Breast epithelium (tissue), 4 donors: ENCODE results near the gene KRT40. TPM values are rescaled to one million over a fixed set of nuclear protein-coding genes. Genes with fewer than 3 reads are reported as not detected.

Experiments used
- DNase-seq, 2 donors: peaks; one replicate each; pipeline ENCODE4 v3.0.0-alpha.2; 2019; ENCODE audit warnings: low spot score in 2 of 2
- H3K27ac ChIP-seq, 2 donors: fragments of 200-600 bp; sonication (generic) in 1 of 2; one replicate each; pipeline ENCODE4 v1.5.1; 2016 to 2019; ENCODE audit warnings: mild to moderate bottlenecking in 1 of 2
- H3K27me3 ChIP-seq, 2 donors: fragments of 200-600 bp; sonication (generic) in 1 of 2; one replicate each; pipeline versions ENCODE4 v1.5.1 to v1.6.0; 2017 to 2019; ENCODE audit warnings: control low read depth in 1 of 2, mild to moderate bottlenecking in 1 of 2
- H3K36me3 ChIP-seq: fragments of 200-600 bp; one replicate; pipeline ENCODE4 v1.5.1; 2019
- H3K4me1 ChIP-seq, 2 donors: fragments of 200-600 bp; sonication (generic); one replicate each; pipeline ENCODE4 v1.5.1; 2016 to 2019; ENCODE audit warnings: control low read depth in 1 of 2
- H3K4me3 ChIP-seq, 3 donors: fragments of 200-600 bp; sonication (generic); 1 replicate in 2 of 3; 2 replicates in 1 of 3; pipeline ENCODE4 v1.5.1; 2016 to 2019; ENCODE audit warnings: mild to moderate bottlenecking in 3 of 3, moderate library complexity in 2 of 3
- H3K9me3 ChIP-seq, 2 donors: fragments of 200-600 bp; sonication (generic) in 1 of 2; one replicate each; pipeline ENCODE4 v1.5.1; 2016 to 2019; ENCODE audit warnings: control low read depth in 1 of 2
- POLR2A ChIP-seq: fragments of 450-650 bp; IDR thresholded peaks from one replicate; pipeline ENCODE4 v1.6.1; 2016; ENCODE audit warnings: antibody characterized with exemption, mild to moderate bottlenecking, moderate library complexity
- POLR2AphosphoS5 ChIP-seq, 3 donors: sonication (generic); formaldehyde crosslinking; IDR thresholded peaks; one replicate each; pipeline ENCODE4 v1.6.1; 2017; ENCODE audit warnings: antibody characterized with exemption in 3 of 3
- intact Hi-C: fragments of 100-400 bp; cut with DNase I; formaldehyde crosslinking; loops from one replicate; pipeline ENCODE4 v1.15.1; 2023; ENCODE audit warnings: low total_unique reads
- total RNA-seq, 3 donors: library from RNA; depleted of rRNA; stranded (reverse); fragments of >200 nt; gene quantifications; one replicate each; pipeline ENCODE4 v1.1.0, GENCODE V29; 2016
- TF ChIP-seq, protein P1 (sequence below), 3 donors: fragments of 450-650 bp; IDR thresholded peaks; one replicate each; pipeline ENCODE4 v1.5.1; 2016 to 2017; ENCODE audit warnings: antibody characterized with exemption in 3 of 3, mild to moderate bottlenecking in 3 of 3, moderate library complexity in 3 of 3

Gene KRT40
- total RNA-seq: under 1 TPM in 1 of 3 donors, not detected in 2; 0.29 TPM

DNA sequence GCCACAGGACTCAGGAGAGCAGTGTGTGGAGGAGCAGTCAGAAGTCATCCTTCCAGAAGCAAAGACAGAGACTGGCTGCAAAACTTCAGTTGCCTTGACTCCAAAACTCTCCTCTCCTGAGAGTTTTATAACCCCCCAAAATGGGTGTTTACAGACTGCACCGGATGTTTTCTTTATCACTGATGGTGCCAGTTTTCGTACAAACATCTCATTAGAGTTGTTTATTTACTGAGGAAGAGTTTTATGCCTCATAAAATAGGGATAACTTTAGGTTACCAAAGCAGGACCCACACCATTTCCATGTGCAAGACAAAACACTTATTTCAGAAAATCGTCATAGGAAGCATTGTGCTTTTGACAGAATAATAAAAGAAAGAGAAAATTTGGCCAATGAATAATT is at the start of gene KRT40:
KRT40 (minus strand) TSS at position 101 of the 400 bp plus-strand sequence; CDS start at position 48, 53 bp downstream.
- no peaks in the 10 kb centered on the region for H3K27me3 ChIP-seq
- no peak within 1 kb of the TSS for H3K27ac ChIP-seq
- no peaks in the 10 kb centered on the region for H3K36me3 ChIP-seq
- no peak within 1 kb of the TSS for H3K4me3 ChIP-seq
- no peaks in the 10 kb centered on the region for H3K9me3 ChIP-seq
- intact Hi-C loops: loop anchor here (5.0 kb wide), 1 partner anchor 118 kb away; the partner anchor contains the start of gene KRTAP4-16
- H3K4me1 ChIP-seq: no peaks in the 10 kb centered on the region
- TF ChIP-seq, protein P1, sequence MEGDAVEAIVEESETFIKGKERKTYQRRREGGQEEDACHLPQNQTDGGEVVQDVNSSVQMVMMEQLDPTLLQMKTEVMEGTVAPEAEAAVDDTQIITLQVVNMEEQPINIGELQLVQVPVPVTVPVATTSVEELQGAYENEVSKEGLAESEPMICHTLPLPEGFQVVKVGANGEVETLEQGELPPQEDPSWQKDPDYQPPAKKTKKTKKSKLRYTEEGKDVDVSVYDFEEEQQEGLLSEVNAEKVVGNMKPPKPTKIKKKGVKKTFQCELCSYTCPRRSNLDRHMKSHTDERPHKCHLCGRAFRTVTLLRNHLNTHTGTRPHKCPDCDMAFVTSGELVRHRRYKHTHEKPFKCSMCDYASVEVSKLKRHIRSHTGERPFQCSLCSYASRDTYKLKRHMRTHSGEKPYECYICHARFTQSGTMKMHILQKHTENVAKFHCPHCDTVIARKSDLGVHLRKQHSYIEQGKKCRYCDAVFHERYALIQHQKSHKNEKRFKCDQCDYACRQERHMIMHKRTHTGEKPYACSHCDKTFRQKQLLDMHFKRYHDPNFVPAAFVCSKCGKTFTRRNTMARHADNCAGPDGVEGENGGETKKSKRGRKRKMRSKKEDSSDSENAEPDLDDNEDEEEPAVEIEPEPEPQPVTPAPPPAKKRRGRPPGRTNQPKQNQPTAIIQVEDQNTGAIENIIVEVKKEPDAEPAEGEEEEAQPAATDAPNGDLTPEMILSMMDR (IDR thresholded peaks at IDR 0.05): no peak
- TF ChIP-seq POLR2A: no peak
- no peak for TF ChIP-seq POLR2AphosphoS5 (IDR thresholded peaks at IDR 0.05)
- DNase-seq: no peak

DNA sequence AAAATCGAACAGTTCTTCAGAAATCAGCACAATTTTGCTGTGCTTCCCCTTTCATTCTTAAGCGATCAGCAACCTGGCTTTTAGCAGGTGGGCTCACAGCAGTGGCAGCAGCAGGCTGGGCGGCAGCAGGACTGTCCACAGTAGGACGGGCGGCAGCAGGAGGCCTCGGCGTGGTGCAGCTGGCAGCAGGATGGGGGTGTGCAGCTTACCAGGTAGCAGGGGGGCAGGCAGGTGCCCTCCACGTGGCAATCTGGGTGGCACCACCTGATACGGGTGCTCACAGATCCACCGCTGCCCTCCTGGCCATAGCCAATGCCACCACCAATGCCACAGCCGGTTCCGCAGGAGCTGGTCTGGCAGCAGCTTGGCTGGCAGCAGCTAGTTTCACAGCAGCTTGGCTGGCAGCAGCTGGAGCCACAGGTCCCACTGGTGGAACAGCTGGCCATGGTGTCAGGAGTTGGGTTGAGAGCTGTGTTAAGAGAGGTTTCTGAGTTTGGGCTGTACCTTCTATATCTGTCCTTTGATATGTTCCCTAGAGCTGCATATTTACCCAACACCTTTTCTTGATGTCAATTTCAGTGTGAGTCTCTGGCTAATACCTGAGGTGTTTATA is 45.6 kb upstream of the KRT40 start, which contains the start of gene KRTAP1-4:
KRTAP1-4 (minus strand) TSS at position 563 of the 613 bp plus-strand sequence; CDS start at position 446, 117 bp downstream.
- Histone ChIP-seq H3K4me1 (no peaks in the 10 kb centered on the region), H3K36me3 (no peaks in the 10 kb centered on the region), H3K9me3 (no peaks in the 10 kb centered on the region), H3K27ac (no peak within 1 kb of the TSS), H3K4me3 (no peak within 1 kb of the TSS), H3K27me3 (no peaks in the 10 kb centered on the region)
- DNase-seq: no peak
- TF ChIP-seq POLR2AphosphoS5 (IDR thresholded peaks at IDR 0.05) (no peak), POLR2A (no peak)
- TF ChIP-seq, protein P1 (IDR thresholded peaks at IDR 0.05): no peak
- intact Hi-C loops: no loop called here

DNA sequence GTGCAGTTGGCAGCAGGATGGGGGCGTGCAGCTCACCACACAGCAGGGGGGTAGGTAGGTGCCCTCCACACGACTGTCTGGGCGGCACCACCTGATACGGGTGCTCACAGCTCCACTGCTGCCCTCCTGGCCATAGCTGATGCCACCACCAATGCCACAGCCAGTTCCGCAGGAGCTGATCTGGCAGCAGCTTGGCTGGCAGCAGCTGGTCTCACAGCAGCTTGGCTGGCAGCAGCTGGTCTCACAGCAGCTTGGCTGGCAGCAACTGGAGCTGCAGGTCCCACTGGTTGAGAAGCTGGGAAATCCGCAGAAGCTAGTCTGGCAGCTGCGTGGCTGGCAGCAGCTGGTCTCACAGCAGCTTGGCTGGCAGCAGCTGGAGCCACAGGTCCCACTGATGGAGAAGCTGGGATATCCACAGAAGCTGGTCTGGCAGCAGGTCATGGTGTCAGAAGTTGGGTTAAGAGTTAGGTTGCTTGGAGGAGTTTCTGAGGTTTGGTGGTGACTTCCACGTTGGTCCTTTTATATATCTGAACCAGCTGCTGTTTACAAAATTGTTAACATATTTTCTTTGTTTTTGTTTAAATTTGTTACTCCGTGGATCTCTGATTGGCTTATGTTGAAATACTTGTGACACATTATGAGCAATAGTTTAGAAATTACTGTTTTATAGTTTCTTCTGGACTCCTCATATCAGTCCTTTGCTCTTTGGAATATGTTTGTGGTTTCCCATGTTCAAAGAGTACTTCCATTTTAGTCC is 42.8 kb upstream of the KRT40 start, which contains the start of gene KRTAP1-5:
KRTAP1-5 (minus strand) TSS at position 494 of the 757 bp plus-strand sequence; CDS start at position 441, 53 bp downstream.
- Histone ChIP-seq H3K4me3 (no peak within 1 kb of the TSS), H3K27ac (no peak within 1 kb of the TSS), H3K36me3 (no peaks in the 10 kb centered on the region), H3K27me3 (no peaks in the 10 kb centered on the region), H3K9me3 (no peaks in the 10 kb centered on the region), H3K4me1 (no peaks in the 10 kb centered on the region)
- intact Hi-C loops: no loop called here
- TF ChIP-seq POLR2A: no peak
- TF ChIP-seq, protein P1 (IDR thresholded peaks at IDR 0.05): no peak
- TF ChIP-seq POLR2AphosphoS5 (IDR thresholded peaks at IDR 0.05): no peak
- no peak for DNase-seq

DNA sequence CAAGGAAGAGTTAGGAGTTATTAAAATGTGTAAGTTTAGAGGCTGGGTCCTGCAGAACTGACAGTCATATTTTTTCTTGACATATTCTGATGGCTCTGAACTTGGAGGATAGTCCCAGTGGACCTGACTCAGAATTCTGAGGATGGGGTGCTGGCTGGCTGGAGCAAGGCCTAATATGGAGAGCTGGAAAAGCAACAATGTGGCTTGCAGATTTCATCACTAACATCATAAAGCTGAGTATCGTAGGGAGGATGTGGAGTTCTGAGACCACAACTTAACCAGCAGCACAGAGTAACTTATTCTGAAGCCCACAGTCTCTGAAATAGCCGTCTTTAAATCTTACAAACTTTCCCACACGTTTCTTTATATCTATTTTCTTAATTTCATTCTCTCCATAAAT is 40.6 kb upstream of the KRT40 start:
- H3K4me3 ChIP-seq: no peak overlapping the region
- intact Hi-C loops: no loop called here
- H3K4me1 ChIP-seq: no peaks in the 10 kb centered on the region
- DNase-seq: no peak
- TF ChIP-seq POLR2A: no peak
- H3K27ac ChIP-seq: no peak overlapping the region
- no peaks in the 10 kb centered on the region for H3K36me3 ChIP-seq
- no peaks in the 10 kb centered on the region for H3K27me3 ChIP-seq
- no peaks in the 10 kb centered on the region for H3K9me3 ChIP-seq

DNA sequence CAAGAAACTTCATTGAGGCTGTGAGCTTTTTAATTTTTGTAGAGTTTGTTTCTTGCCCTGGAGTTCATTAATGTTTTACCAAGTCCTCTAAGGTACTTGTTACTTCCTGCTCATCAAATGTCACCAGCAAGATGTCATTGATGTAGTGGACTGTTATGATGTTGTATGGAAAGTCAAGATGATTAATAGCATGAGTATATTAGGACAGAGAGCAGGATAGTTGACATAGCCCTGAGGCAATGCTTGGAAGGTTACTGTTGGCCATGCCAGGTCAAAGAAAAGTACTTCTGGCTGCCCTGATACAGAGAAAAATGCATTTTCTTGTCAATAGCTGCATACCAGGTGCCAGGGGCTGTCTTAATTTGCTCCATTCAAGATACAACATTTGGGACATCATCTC is 36.2 kb upstream of the KRT40 start:
- Histone ChIP-seq H3K9me3 (no peaks in the 10 kb centered on the region), H3K36me3 (no peaks in the 10 kb centered on the region), H3K27me3 (no peaks in the 10 kb centered on the region), H3K4me1 (no peaks in the 10 kb centered on the region), H3K27ac (no peak overlapping the region), H3K4me3 (no peak overlapping the region)
- intact Hi-C loops: no loop called here
- TF ChIP-seq POLR2AphosphoS5 (IDR thresholded peaks at IDR 0.05): no peak
- TF ChIP-seq, protein P1 (IDR thresholded peaks at IDR 0.05): no peak
- TF ChIP-seq POLR2A: no peak
- no peak for DNase-seq
